Measurements from ENCODE around the gene NPEPL1. TPM values are rescaled to one million over a fixed set of nuclear protein-coding genes. Genes with fewer than 3 reads are reported as not detected.

The NPEPL1 gene
- total and polyA plus RNA-seq, 2 of the 8 experiments (the other 6 are each of a cell fraction or from before 2014, with no cell fraction given) = 12.4 to 26.8 TPM

DNA sequence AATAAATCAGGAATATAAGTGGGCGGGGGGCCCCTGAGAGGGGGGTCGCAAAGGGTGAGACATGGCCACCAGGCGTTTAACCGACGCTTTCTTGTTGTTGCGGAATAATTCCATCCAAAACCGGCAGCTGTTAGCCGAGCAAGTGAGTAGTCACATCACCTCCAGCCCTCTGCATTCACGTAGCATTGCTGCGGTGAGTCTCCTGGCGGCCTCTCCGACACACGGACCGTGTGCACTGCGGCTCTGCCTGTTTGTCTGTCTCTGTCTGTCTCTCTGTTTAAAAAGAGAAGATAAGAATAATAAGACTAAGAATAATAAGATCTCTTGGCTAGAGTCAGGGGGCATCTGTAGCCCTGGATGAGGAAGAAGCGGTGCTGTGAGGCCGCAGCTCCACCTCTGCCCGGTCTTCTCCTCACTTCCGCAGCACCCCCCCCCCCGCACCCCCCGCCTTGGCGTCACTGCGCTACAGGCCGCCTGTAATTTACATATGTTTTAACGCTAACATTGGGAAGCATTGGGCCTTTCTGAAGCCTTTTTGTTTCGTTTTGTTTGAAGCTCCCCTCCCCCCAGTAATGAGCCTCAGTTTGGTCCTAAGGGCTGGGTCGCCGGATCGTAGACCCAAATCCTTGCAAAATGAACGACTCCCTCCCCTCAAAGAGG is 40.5 kb upstream of the NPEPL1 start (continued):
- TF ChIP-seq GABPA (IDR thresholded peaks at IDR 0.05; ENCODE audit: borderline replicate concordance, insufficient read depth, low read length) = no peak
- peak in 1 of 2 experiments; percentile 27; a peak in 2 of 4 replicates for TF ChIP-seq SIN3A (conservative IDR thresholded peaks at IDR 0.05 in 1 of 2, IDR thresholded peaks at IDR 0.05 in 1 of 2; ENCODE audit: low read depth in 1 of 2, low read length in 2 of 2)
- 0 out of 2 replicates have a peak, but pooled peaks have one; percentile 19 for TF ChIP-seq RBBP5 (IDR thresholded peaks at IDR 0.05; ENCODE audit: borderline replicate concordance, low read depth, low read length)
- TF ChIP-seq SP2 (IDR thresholded peaks at IDR 0.05; ENCODE audit: low read length) = no peak
- TF ChIP-seq CTCF (IDR thresholded peaks at IDR 0.05; ENCODE audit: control extremely low read depth in 1 of 3, insufficient read depth in 1 of 3, low read depth in 1 of 3, low read length in 3 of 3) = no peak
- TF ChIP-seq MAX (IDR thresholded peaks at IDR 0.05) = no peak
- no peak for TF ChIP-seq SIRT6 (IDR thresholded peaks at IDR 0.05; ENCODE audit: low read length)
- TF ChIP-seq JUND (IDR thresholded peaks at IDR 0.05; ENCODE audit: low read length) = peak; percentile 5; the same call in 1 of the 2 replicates
- no peak for TF ChIP-seq TEAD4 (IDR thresholded peaks at IDR 0.05; ENCODE audit: low read depth, low read length)
- TF ChIP-seq BCL11A (IDR thresholded peaks at IDR 0.05; ENCODE audit: low read depth in 2 of 2, low read length in 2 of 2) = no peak
- TF ChIP-seq NANOG (IDR thresholded peaks at IDR 0.05; ENCODE audit: insufficient read depth, low read depth, low read length, poor library complexity, severe bottlenecking) = peak; percentile 64
- TF ChIP-seq HDAC6 (IDR thresholded peaks at IDR 0.05; ENCODE audit: low read depth, low read length) = no peak
- TF ChIP-seq CBX5 (IDR thresholded peaks at IDR 0.05; ENCODE audit: low read depth, low read length) = no peak
- no peak for TF ChIP-seq TAF7 (optimal IDR thresholded peaks at IDR 0.05; ENCODE audit: borderline replicate concordance, low read depth, low read length)
- no peak; the same call in 1 of the 2 replicates for TF ChIP-seq POLR2AphosphoS5 (IDR thresholded peaks at IDR 0.05; ENCODE audit: low read depth, low read length)
- no peak for TF ChIP-seq ZNF274 (IDR thresholded peaks at IDR 0.05; ENCODE audit: borderline replicate concordance, extremely low read depth, low read length)
- TF ChIP-seq, protein P1, sequence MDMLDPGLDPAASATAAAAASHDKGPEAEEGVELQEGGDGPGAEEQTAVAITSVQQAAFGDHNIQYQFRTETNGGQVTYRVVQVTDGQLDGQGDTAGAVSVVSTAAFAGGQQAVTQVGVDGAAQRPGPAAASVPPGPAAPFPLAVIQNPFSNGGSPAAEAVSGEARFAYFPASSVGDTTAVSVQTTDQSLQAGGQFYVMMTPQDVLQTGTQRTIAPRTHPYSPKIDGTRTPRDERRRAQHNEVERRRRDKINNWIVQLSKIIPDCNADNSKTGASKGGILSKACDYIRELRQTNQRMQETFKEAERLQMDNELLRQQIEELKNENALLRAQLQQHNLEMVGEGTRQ (IDR thresholded peaks at IDR 0.05; ENCODE audit: low read length) = no peak
- no peak; the same call in 1 of the 2 replicates for TF ChIP-seq YY1 (IDR thresholded peaks at IDR 0.05; ENCODE audit: low read depth, low read length)
- no peak for TF ChIP-seq EZH2 (IDR thresholded peaks at IDR 0.05; ENCODE audit: low read depth, low read length, severe bottlenecking)
- peak in 1 of 2 experiments; percentile 55; a peak in 1 of 3 replicates for TF ChIP-seq EP300 (IDR thresholded peaks at IDR 0.05; ENCODE audit: borderline replicate concordance in 1 of 2, low read depth in 2 of 2, low read length in 2 of 2)

Measured in H1 (cell line).